C4-2B (cell line): Measurements from ENCODE around the gene IER5.

Source experiments
- H3K27ac ChIP-seq: fragments of 450-650 bp; 2 replicates; pipeline ENCODE4 v1.5.1; 2017
- CTCF ChIP-seq: fragments of 450-650 bp; conservative IDR thresholded peaks from 2 replicates; pipeline ENCODE4 v1.5.1; 2017; ENCODE audit warnings: mild to moderate bottlenecking
- ZFX ChIP-seq: fragments of 450-650 bp; IDR thresholded peaks from 2 replicates; pipeline ENCODE4 v1.6.1; 2017

IER5 gene

GRCh38 chr1:181062836-181063428 is 25.6 kb upstream of the IER5 start:
- TF ChIP-seq ZFX = no peak
- no peak for TF ChIP-seq CTCF
- no peak overlapping the region for H3K27ac ChIP-seq

GRCh38 chr1:181064011-181064623 is 24.4 kb upstream of the IER5 start:
- TF ChIP-seq CTCF = no peak
- no peak for TF ChIP-seq ZFX
- H3K27ac ChIP-seq = no peak overlapping the region

GRCh38 chr1:181064702-181065101 is 23.8 kb upstream of the IER5 start:
- H3K27ac ChIP-seq = no peak overlapping the region
- TF ChIP-seq ZFX (no peak), CTCF (no peak)

- no peak for TF ChIP-seq CTCF
- no peak for TF ChIP-seq ZFX
- H3K27ac ChIP-seq = no peak overlapping the region
Measured at GRCh38 chr1:181073638-181074037, 14.9 kb upstream of the IER5 start.

- no peak overlapping the region for H3K27ac ChIP-seq
- TF ChIP-seq ZFX (no peak), CTCF (no peak)
Measured at GRCh38 chr1:181075766-181076350, 12.6 kb upstream of the IER5 start.

GRCh38 chr1:181076852-181077251 is 11.6 kb upstream of the IER5 start:
- H3K27ac ChIP-seq = no peak overlapping the region
- TF ChIP-seq CTCF (no peak), ZFX (no peak)

- no peak overlapping the region for H3K27ac ChIP-seq
- TF ChIP-seq CTCF = no peak
Measured at GRCh38 chr1:181077576-181078242, 10.8 kb upstream of the IER5 start.
